Body of pancreas (tissue), 4 donors: ENCODE measurements around the gene RNF146. TPM values are rescaled to one million over a fixed set of nuclear protein-coding genes. Genes with fewer than 3 reads are reported as not detected.

ENCODE experiments used
- ATAC-seq: fragments of 150-250 bp; one replicate; pipeline ENCODE4 v1.9.1; 2016
- DNase-seq, 4 donors: peaks; one replicate each; pipeline ENCODE4 v3.0.0-alpha.2; 2019
- H3K27ac ChIP-seq, 4 donors: fragments of 200-600 bp; sonication (generic); 1 replicate in 3 of 4; 2 replicates in 1 of 4; pipeline versions ENCODE4 v1.5.1 to v1.6.1; 2016 to 2019; ENCODE audit warnings: mild to moderate bottlenecking in 1 of 4, mixed read lengths in 1 of 4, moderate library complexity in 1 of 4
- H3K27me3 ChIP-seq, 2 donors: fragments of 200-600 bp; sonication (generic); one replicate each; pipeline ENCODE4 v1.6.0; 2016; ENCODE audit warnings: mild to moderate bottlenecking in 1 of 2
- H3K36me3 ChIP-seq, 2 donors: fragments of 200-600 bp; sonication (generic); replicated peaks in 1 of 2; 2 replicates each; pipeline ENCODE4 v1.5.1; 2016; ENCODE audit warnings: low read depth in 2 of 2; ENCODE audit not compliant: insufficient read depth in 1 of 2
- H3K4me1 ChIP-seq: fragments of 200-600 bp; sonication (generic); one replicate; pipeline ENCODE4 v1.6.0; 2016
- H3K4me3 ChIP-seq, 2 donors: fragments of 200-600 bp; sonication (generic); 1 replicate in 1 of 2; 2 replicates in 1 of 2; pipeline ENCODE4 v1.5.1; 2016 to 2019
- H3K9me3 ChIP-seq, 3 donors: fragments of 200-600 bp; sonication (generic); 1 replicate in 2 of 3; 2 replicates in 1 of 3; pipeline ENCODE4 v1.5.1; 2016
- POLR2A ChIP-seq, 3 donors: fragments of 450-650 bp; IDR thresholded peaks; one replicate each; pipeline ENCODE4 v1.6.1; 2016; ENCODE audit warnings: antibody characterized with exemption in 3 of 3, mild to moderate bottlenecking in 2 of 3
- WGBS, 2 donors: methylation state at CpG; one replicate each; pipeline ENCODE4 v1.1.5; 2017; 5-methylcytosine and 5-hydroxymethylcytosine counted together
- intact Hi-C: fragments of 100-400 bp; cut with DNase I; formaldehyde crosslinking; loops from one replicate; pipeline ENCODE4 v1.15.1; 2023
- total RNA-seq, 2 donors: library from RNA; depleted of rRNA; stranded (reverse); fragments of >200 nt; gene quantifications; one replicate each; pipeline ENCODE4 v1.1.0, GENCODE V29; 2016
- TF ChIP-seq, protein P1 (sequence below), 7 experiments: fragments of 450-650 bp in 4 of 7; fragments of 200-600 bp in 3 of 7; sonication (generic) in 3 of 7; IDR thresholded peaks; one replicate each; pipeline ENCODE4 v1.5.1; 2016 to 2019; ENCODE audit warnings: antibody characterized with exemption in 7 of 7

The RNF146 gene
- total RNA-seq, 2 donors from 2014 or later, result 36.8 to 42.2 TPM

DNA sequence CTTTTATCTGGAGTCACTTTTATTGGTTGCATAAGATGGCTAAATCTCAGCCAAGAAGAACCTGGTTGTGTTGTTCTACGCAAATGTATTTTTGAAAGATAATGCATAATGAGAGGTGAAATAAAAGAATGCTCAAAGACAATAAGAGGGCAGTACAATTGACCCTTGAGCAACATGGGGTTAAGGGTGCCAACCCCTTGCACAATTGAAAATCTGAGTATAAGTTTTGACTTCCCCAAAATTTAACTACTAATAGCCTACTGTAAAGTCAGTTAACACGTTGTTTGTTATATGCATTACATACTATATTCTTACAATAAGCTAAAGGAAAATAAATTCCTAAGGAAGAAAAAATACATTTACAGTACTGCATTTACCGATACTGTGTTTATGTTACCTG is 5.9 kb downstream of the RNF146 start:
- H3K4me3 ChIP-seq, result no peak overlapping the region
- H3K27me3 ChIP-seq, result no peaks in the 10 kb centered on the region
- intact Hi-C loops, result no loop called here
- no peaks in the 10 kb centered on the region for H3K36me3 ChIP-seq
- 82 to 93% methylated on average over 3 of the region's 3 CpGs for WGBS, 2 donors
- TF ChIP-seq, protein P1, sequence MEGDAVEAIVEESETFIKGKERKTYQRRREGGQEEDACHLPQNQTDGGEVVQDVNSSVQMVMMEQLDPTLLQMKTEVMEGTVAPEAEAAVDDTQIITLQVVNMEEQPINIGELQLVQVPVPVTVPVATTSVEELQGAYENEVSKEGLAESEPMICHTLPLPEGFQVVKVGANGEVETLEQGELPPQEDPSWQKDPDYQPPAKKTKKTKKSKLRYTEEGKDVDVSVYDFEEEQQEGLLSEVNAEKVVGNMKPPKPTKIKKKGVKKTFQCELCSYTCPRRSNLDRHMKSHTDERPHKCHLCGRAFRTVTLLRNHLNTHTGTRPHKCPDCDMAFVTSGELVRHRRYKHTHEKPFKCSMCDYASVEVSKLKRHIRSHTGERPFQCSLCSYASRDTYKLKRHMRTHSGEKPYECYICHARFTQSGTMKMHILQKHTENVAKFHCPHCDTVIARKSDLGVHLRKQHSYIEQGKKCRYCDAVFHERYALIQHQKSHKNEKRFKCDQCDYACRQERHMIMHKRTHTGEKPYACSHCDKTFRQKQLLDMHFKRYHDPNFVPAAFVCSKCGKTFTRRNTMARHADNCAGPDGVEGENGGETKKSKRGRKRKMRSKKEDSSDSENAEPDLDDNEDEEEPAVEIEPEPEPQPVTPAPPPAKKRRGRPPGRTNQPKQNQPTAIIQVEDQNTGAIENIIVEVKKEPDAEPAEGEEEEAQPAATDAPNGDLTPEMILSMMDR (IDR thresholded peaks at IDR 0.05), result no peak
- no peak for TF ChIP-seq POLR2A (IDR thresholded peaks at IDR 0.05)
- no peak for DNase-seq
- H3K27ac ChIP-seq, result no peak overlapping the region
- H3K9me3 ChIP-seq, result no peaks in the 10 kb centered on the region
- ATAC-seq, result no peak
- H3K4me1 ChIP-seq, result peaks cover 22% of the 10 kb centered on the region

DNA sequence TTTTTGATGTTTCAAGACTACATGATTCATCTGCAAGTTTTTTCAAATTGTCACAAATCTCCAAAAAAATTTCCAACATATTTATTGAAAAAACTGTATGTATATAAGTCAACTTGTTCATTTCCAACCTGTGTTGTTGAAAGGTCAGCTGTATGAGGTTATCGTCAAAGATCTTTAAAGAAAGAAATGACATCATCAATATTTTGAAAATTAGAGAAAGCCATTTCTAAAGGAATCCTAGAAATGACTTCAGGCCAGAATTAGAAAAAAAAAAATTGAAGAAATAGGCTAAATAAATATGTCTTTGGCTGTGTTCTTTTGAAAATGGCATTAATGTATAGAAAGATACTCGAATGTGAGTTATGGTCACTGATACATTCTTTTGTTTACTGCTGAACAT is 6.8 kb downstream of the RNF146 start:
- ATAC-seq (no peak), DNase-seq (no peak)
- no peak overlapping the region for H3K4me3 ChIP-seq
- no peak overlapping the region for H3K27ac ChIP-seq
- intact Hi-C loops, result no loop called here
- H3K27me3 ChIP-seq, result no peaks in the 10 kb centered on the region
- TF ChIP-seq POLR2A (IDR thresholded peaks at IDR 0.05), result no peak
- TF ChIP-seq, protein P1 (IDR thresholded peaks at IDR 0.05), result no peak
- 89 to 92% methylated on average over 2 of the region's 2 CpGs for WGBS, 2 donors
- no peaks in the 10 kb centered on the region for H3K9me3 ChIP-seq
- H3K36me3 ChIP-seq, result no peaks in the 10 kb centered on the region
- H3K4me1 ChIP-seq, result peaks cover 15% of the 10 kb centered on the region

DNA sequence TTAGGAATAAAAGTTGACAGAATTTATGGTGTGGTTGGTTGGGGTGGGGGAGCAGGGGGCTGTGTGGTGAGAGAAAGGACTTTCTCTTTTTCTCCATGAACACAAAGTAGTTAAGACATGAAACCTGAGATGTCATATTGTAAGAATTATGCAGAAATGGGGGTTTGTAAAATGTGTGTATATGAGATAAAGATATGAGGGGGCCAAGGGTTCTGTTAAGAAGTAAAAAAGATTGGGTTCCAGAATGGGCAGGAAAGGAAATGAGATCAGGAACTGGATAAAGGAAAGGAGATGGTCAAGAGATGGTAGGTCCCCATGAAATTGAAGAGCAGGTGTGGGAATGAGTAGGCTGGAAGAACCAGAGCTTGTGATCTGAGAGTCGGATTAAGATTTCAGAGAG is 9.7 kb downstream of the RNF146 start:
- intact Hi-C loops, result no loop called here
- Histone ChIP-seq H3K4me3 (no peak overlapping the region), H3K4me1 (peaks cover 3% of the 10 kb centered on the region), H3K36me3 (peaks cover 0 to 2% of the 10 kb centered on the region in 2 donors), H3K27me3 (no peaks in the 10 kb centered on the region), H3K9me3 (no peaks in the 10 kb centered on the region), H3K27ac (no peak overlapping the region)
- TF ChIP-seq, protein P1 (IDR thresholded peaks at IDR 0.05), result no peak
- no peak for TF ChIP-seq POLR2A (IDR thresholded peaks at IDR 0.05)
- 91 to 97% methylated on average over 1 of the region's 1 CpG for WGBS, 2 donors
- DNase-seq, result no peak
- ATAC-seq, result no peak

DNA sequence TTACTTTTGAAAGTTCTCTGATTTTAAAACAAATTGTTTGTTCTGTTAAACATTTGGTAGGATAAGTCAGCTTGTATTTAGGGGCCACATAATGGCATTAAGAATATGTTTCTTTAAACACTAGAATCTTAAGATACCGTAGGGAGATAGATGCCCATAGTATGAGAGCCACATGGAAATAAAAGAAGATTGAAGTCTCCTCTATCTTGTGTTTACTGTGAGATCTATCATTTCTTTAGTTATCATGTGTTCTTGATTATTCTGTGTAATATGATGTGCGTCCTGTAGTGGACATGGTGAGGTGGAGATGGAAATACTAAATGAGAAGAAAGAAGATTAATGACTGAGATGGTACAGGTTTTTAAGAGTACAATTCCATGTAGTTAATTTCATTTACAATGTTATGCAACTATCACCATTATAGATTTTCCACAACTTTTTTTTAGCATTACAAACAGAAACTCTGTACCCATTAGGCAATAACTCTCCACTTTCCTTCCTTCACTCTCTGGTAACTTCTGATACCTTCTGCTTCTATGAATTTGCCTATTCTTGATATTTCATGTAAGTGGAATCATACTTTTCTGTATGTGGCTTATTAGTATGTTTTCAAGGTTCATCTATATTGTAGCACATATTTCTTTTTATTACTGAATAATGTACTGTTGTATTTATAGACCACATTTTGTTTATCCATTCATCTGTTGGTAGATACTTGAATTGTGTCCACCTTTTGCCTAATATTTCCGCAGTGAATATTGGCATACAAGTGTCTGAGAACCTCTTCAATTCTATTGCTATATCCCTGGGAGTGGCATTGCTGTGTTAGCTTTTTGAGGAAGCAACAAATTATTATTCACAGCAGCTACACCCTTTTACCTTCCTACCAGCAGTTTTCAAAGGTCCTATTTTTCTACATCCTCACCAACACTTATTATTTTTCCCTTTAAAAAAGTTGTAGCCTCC is 11.5 kb downstream of the RNF146 start:
- no peak for ATAC-seq
- Histone ChIP-seq H3K27ac (no peak overlapping the region), H3K27me3 (no peaks in the 10 kb centered on the region), H3K36me3 (peaks cover 0 to 6% of the 10 kb centered on the region in 2 donors), H3K4me1 (peaks cover 3% of the 10 kb centered on the region), H3K9me3 (no peaks in the 10 kb centered on the region), H3K4me3 (no peak overlapping the region)
- TF ChIP-seq POLR2A (IDR thresholded peaks at IDR 0.05), result no peak
- TF ChIP-seq, protein P1 (IDR thresholded peaks at IDR 0.05), result no peak
- DNase-seq, result no peak
- WGBS, 2 donors, result 86 to 89% methylated on average over 3 of the region's 3 CpGs
- intact Hi-C loops, result no loop called here
